ENCODE results near the gene GRIP2.

GRIP2 gene

GRCh38 chr3:14448063-14448462 is 92.1 kb downstream of the GRIP2 start:
- ATAC-seq: no peak
- TF ChIP-seq ZNF565 (CRISPR knock-in tag; conservative IDR thresholded peaks at IDR 0.05; ENCODE audit: low read depth) (no peak), CSDC2 (CRISPR knock-in tag; IDR thresholded peaks at IDR 0.05) (no peak), ZFP3 (CRISPR knock-in tag; IDR thresholded peaks at IDR 0.05) (no peak), ZNF70 (CRISPR knock-in tag; IDR thresholded peaks at IDR 0.05) (no peak), CSRNP3 (CRISPR knock-in tag; IDR thresholded peaks at IDR 0.05) (no peak), ZNF8 (CRISPR knock-in tag; IDR thresholded peaks at IDR 0.05) (no peak), GLIS3 (CRISPR knock-in tag; IDR thresholded peaks at IDR 0.05) (no peak), TCF4 (CRISPR knock-in tag; IDR thresholded peaks at IDR 0.05; ENCODE audit: borderline replicate concordance) (no peak), PPARA (CRISPR knock-in tag; IDR thresholded peaks at IDR 0.05; ENCODE audit: borderline replicate concordance) (no peak), ISL1 (CRISPR knock-in tag; IDR thresholded peaks at IDR 0.05) (no peak), RARB (CRISPR knock-in tag; IDR thresholded peaks at IDR 0.05) (no peak), OSR1 (CRISPR knock-in tag; IDR thresholded peaks at IDR 0.05) (no peak), SNAI2 (CRISPR knock-in tag; IDR thresholded peaks at IDR 0.05) (no peak), POU6F1 (CRISPR knock-in tag; IDR thresholded peaks at IDR 0.05; ENCODE audit: borderline replicate concordance, low read depth) (no peak), ARNTL (CRISPR knock-in tag; IDR thresholded peaks at IDR 0.05; ENCODE audit: borderline replicate concordance, low read depth) (no peak)

- no peak for ATAC-seq
- no peak for TF ChIP-seq CSRNP3 (CRISPR knock-in tag; IDR thresholded peaks at IDR 0.05)
- no peak for TF ChIP-seq BACH2 (CRISPR knock-in tag; IDR thresholded peaks at IDR 0.05; ENCODE audit: borderline replicate concordance)
- no peak for TF ChIP-seq POU6F1 (CRISPR knock-in tag; IDR thresholded peaks at IDR 0.05; ENCODE audit: borderline replicate concordance, low read depth)
- TF ChIP-seq ZFP30 (CRISPR knock-in tag; IDR thresholded peaks at IDR 0.05): no peak
- no peak for TF ChIP-seq ESRRG (CRISPR knock-in tag; IDR thresholded peaks at IDR 0.05)
- no peak for TF ChIP-seq ISL1 (CRISPR knock-in tag; IDR thresholded peaks at IDR 0.05)
- no peak for TF ChIP-seq RARB (CRISPR knock-in tag; IDR thresholded peaks at IDR 0.05)
- no peak for TF ChIP-seq PPARA (CRISPR knock-in tag; IDR thresholded peaks at IDR 0.05; ENCODE audit: borderline replicate concordance)
- no peak for TF ChIP-seq ZNF565 (CRISPR knock-in tag; conservative IDR thresholded peaks at IDR 0.05; ENCODE audit: low read depth)
- TF ChIP-seq ZNF8 (CRISPR knock-in tag; IDR thresholded peaks at IDR 0.05): no peak
Observed at GRCh38 chr3:14446988-14447570, 93.1 kb downstream of the GRIP2 start.

GRCh38 chr3:14445773-14446172 is 94.4 kb downstream of the GRIP2 start:
- ATAC-seq: no peak
- TF ChIP-seq TOX (CRISPR knock-in tag; IDR thresholded peaks at IDR 0.05; ENCODE audit: borderline replicate concordance): no peak
- TF ChIP-seq ZFP3 (CRISPR knock-in tag; IDR thresholded peaks at IDR 0.05): no peak
- no peak for TF ChIP-seq OSR1 (CRISPR knock-in tag; IDR thresholded peaks at IDR 0.05)
- no peak for TF ChIP-seq SNAI2 (CRISPR knock-in tag; IDR thresholded peaks at IDR 0.05)
- no peak for TF ChIP-seq CSRNP3 (CRISPR knock-in tag; IDR thresholded peaks at IDR 0.05)
- TF ChIP-seq TSHZ2 (CRISPR knock-in tag; IDR thresholded peaks at IDR 0.05): no peak
- TF ChIP-seq RARB (CRISPR knock-in tag; IDR thresholded peaks at IDR 0.05): no peak
- no peak for TF ChIP-seq BACH2 (CRISPR knock-in tag; IDR thresholded peaks at IDR 0.05; ENCODE audit: borderline replicate concordance)
- no peak for TF ChIP-seq TCF4 (CRISPR knock-in tag; IDR thresholded peaks at IDR 0.05; ENCODE audit: borderline replicate concordance)
- no peak for TF ChIP-seq ESRRG (CRISPR knock-in tag; IDR thresholded peaks at IDR 0.05)
- TF ChIP-seq GLIS3 (CRISPR knock-in tag; IDR thresholded peaks at IDR 0.05): no peak
- TF ChIP-seq ZNF565 (CRISPR knock-in tag; conservative IDR thresholded peaks at IDR 0.05; ENCODE audit: low read depth): no peak
- no peak for TF ChIP-seq ZFP30 (CRISPR knock-in tag; IDR thresholded peaks at IDR 0.05)
- no peak for TF ChIP-seq PPARA (CRISPR knock-in tag; IDR thresholded peaks at IDR 0.05; ENCODE audit: borderline replicate concordance)
- TF ChIP-seq CREB5 (CRISPR knock-in tag; IDR thresholded peaks at IDR 0.05; ENCODE audit: low read depth): no peak
- no peak for TF ChIP-seq ISL1 (CRISPR knock-in tag; IDR thresholded peaks at IDR 0.05)
